ENCODE results near the gene CTU2.

The CTU2 gene

GRCh38 chr16:88723911-88724310 is 17.6 kb downstream of the CTU2 start:
- DNase-seq (ENCODE audit: low read depth in 2 of 2) = no peak
- H3K4me3 ChIP-seq (replicated peaks in 1 of 2; ENCODE audit: low read depth in 2 of 2, low read length in 2 of 2) = no peak overlapping the region
- no peak for TF ChIP-seq CTCF (IDR thresholded peaks at IDR 0.05; ENCODE audit: low read depth, low read length)

- no peak for TF ChIP-seq CTCF (IDR thresholded peaks at IDR 0.05; ENCODE audit: low read depth, low read length)
- no peak overlapping the region for H3K4me3 ChIP-seq (replicated peaks in 1 of 2; ENCODE audit: low read depth in 2 of 2, low read length in 2 of 2)
- no peak for DNase-seq (ENCODE audit: low read depth in 2 of 2)
These were observed 18.7 kb downstream of the CTU2 start for GRCh38 chr16:88724855-88725555.

- no peak for DNase-seq (ENCODE audit: low read depth in 2 of 2)
- no peak overlapping the region for H3K4me3 ChIP-seq (replicated peaks in 1 of 2; ENCODE audit: low read depth in 2 of 2, low read length in 2 of 2)
- TF ChIP-seq CTCF (IDR thresholded peaks at IDR 0.05; ENCODE audit: low read depth, low read length) = no peak
These were observed 19.5 kb downstream of the CTU2 start for GRCh38 chr16:88725609-88726407.

GRCh38 chr16:88726408-88726749 is 20.1 kb downstream of the CTU2 start:
- DNase-seq (ENCODE audit: low read depth in 2 of 2) = no peak
- no peak overlapping the region for H3K4me3 ChIP-seq (replicated peaks in 1 of 2; ENCODE audit: low read depth in 2 of 2, low read length in 2 of 2)
- TF ChIP-seq CTCF (IDR thresholded peaks at IDR 0.05; ENCODE audit: low read depth, low read length) = no peak

GRCh38 chr16:88726981-88727380 is 20.7 kb downstream of the CTU2 start:
- TF ChIP-seq CTCF (IDR thresholded peaks at IDR 0.05; ENCODE audit: low read depth, low read length) = no peak
- no peak for DNase-seq (ENCODE audit: low read depth in 2 of 2)
- H3K4me3 ChIP-seq (replicated peaks in 1 of 2; ENCODE audit: low read depth in 2 of 2, low read length in 2 of 2) = no peak overlapping the region

GRCh38 chr16:88727871-88728270 is 21.6 kb downstream of the CTU2 start:
- H3K4me3 ChIP-seq (replicated peaks in 1 of 2; ENCODE audit: low read depth in 2 of 2, low read length in 2 of 2) = no peak overlapping the region
- no peak for DNase-seq (ENCODE audit: low read depth in 2 of 2)
- no peak for TF ChIP-seq CTCF (IDR thresholded peaks at IDR 0.05; ENCODE audit: low read depth, low read length)
